ENCODE data around the gene DNAJC12.
"Not testable (repeated sequence)": the region's sequence is repeated elsewhere in the genome, so short reads cannot be mapped to it uniquely, and the experiment has no call there.

Gene DNAJC12

GRCh38 chr10:67839511-67839910, 1.5 kb upstream of the DNAJC12 start:
- not testable (repeated sequence) for DNase-seq

GRCh38 chr10:67836972-67837371, 1.0 kb downstream of the DNAJC12 start:
- DNase-seq, result no peak

- no peak for DNase-seq
Observed at GRCh38 chr10:67836488-67836887, 1.5 kb downstream of the DNAJC12 start.

GRCh38 chr10:67835541-67836394, 2.2 kb downstream of the DNAJC12 start:
- DNase-seq, result not testable (repeated sequence)

DNA sequence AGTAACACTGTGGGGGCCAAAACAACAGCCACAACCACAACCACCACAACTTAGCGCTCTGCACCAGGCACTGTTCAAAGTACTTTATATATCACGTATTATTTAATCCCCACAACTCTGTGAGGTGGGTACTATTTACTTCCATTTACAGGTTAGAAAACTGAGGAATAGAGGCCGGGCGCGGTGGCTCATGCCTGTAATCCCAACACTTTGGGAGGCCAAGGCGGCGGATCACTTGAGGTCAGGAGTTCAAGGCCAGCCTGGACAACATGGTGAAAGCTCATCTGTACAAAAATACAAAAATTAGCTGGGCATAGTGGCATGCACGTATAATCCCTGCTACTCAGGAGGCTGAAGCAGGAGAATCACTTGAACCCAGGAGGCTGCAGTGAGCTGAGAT, 3.6 kb downstream of the DNAJC12 start:
- DNase-seq, result no peak

DNA sequence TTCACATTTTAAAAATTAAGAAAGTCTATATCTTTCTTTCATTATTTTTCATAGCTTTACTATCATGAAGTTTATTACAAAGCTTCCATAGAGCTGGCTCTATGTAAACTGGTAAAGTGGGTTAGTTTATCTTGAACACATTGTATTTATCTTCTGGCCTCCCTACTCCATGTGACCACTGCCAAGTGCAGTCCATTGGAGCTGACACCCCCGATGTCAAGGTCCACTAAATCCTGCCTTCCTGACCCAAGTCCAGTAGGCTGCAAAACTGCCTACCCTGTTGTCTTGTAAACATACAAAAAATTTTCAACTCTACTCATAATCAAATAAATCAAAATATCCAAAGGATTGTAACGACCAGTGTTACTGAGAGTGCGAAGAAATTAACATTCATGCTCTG, 10.2 kb downstream of the DNAJC12 start:
- no peak for DNase-seq

GRCh38 chr10:67819768-67820204, 18.2 kb downstream of the DNAJC12 start:
- DNase-seq, result no peak

DNA sequence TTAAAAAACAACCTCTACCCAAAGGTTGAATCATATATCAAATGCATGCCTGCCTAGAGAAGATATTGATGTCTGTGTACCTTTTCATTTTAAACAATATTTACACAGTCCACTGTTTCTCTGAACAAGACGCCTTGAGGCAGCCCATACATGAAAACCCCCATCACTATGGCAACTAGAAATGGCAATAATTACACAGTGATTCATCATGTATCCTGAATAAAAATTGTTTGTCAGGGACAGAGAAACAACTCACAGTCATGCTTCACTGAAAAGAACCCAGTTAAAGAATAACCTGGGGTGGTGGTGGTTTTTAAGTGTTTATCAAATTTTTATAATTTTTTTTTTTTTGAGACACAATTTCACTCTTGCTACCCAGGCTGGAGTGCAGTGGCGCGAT, 19.7 kb downstream of the DNAJC12 start:
- DNase-seq, result no peak

DNA sequence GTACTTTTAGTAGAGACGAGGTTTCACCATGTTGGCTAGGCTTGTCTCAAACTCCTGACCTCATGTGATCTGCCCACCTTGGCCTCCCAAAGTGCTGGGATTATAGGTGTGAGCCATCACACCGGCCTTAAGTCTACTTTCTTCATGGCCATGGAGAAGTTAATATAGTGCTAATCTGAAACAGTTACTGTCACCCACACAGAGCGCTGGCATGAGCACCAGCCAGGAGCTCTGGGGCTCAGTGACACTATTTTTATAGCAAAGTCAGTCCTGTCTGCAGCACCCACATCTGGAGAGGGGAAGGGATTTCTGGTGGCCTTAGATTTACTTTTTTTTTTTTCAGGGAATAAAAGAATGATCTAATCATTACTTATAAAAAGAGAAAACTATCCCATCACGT, 21.3 kb downstream of the DNAJC12 start:
- DNase-seq, result no peak

GRCh38 chr10:67815571-67816059, 22.4 kb downstream of the DNAJC12 start:
- DNase-seq, result no peak

- no peak for DNase-seq
Observed at GRCh38 chr10:67812007-67812406, 26.0 kb downstream of the DNAJC12 start.

GRCh38 chr10:67809107-67809506, 28.9 kb downstream of the DNAJC12 start:
- DNase-seq, result no peak

- no peak for DNase-seq
Observed at GRCh38 chr10:67808704-67809103, 29.3 kb downstream of the DNAJC12 start.

GRCh38 chr10:67807855-67808456, 30.0 kb downstream of the DNAJC12 start:
- DNase-seq, result no peak

DNA sequence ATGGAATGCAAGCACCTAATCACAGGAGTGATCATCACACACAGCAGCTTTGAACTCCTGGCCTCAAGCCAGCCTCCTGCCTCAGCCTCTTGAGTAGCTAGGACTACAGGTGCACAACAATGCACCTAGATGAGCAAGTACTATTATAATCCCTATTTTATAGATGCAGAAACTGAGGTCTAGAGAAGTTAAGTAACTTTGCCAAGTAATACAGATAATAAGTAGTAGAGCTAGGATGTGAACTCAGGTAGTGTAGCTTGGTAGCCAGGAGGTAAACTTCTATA, 33.7 kb downstream of the DNAJC12 start:
- DNase-seq, result no peak

- no peak for DNase-seq
Observed at GRCh38 chr10:67803588-67804394, 34.2 kb downstream of the DNAJC12 start.

GRCh38 chr10:67802767-67803538, 35.0 kb downstream of the DNAJC12 start:
- DNase-seq, result no peak

DNA sequence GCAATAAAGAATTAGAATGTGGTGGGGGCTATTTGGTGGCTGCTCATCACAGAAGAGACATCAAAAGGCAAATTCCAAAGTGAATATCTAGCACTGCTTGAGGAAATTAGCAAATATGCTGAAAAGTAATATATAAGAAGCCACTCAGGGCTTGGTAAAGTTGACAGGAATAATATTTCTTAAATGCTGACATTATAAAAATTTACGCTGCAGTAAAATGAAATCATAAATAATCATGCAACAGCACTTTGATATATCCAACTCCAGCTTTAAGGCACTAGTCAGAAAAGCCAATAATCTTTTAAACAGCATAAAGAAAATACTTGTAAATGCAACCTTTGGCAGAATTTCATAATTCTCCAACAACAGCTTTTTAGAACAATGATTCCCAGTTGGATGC, 36.9 kb downstream of the DNAJC12 start:
- no peak for DNase-seq

GRCh38 chr10:67794909-67795460, 43.0 kb downstream of the DNAJC12 start:
- DNase-seq, result no peak

- no peak for DNase-seq
Observed at GRCh38 chr10:67794256-67794655, 43.7 kb downstream of the DNAJC12 start.

GRCh38 chr10:67793313-67793712, 44.7 kb downstream of the DNAJC12 start:
- no peak for DNase-seq

- DNase-seq, result no peak
Observed at GRCh38 chr10:67792653-67793052, 45.3 kb downstream of the DNAJC12 start.
